ENCODE measurements around the gene IDNK. TPM values are rescaled to one million over a fixed set of nuclear protein-coding genes. Genes with fewer than 3 reads are reported as not detected.

The IDNK gene
- total and polyA plus RNA-seq, 9 donors, result 1.5 to 9.0 (median 5.5) TPM

DNA sequence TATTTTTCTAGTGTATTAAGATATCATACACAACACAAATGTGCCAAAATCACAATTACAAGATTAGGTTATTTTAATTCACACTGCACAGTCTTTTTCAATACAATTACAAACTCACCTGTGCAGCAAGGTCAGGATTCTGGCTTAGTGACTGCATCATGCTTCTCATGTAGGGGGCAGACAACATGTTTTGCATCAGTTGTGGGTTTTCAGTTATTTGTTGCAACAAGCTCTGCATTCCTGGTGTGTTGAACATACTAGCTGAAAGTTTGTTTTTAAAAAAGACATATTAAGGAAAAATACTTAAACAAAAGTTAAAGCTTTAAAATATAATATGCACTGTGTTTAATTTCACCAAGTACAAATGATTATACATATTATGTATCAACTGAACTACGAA lies 46.1 kb downstream of the IDNK start:
- Histone ChIP-seq H3K27ac (no peak overlapping the region), H3K9me3 (no peaks in the 10 kb centered on the region), H3K36me3 (no peaks in the 10 kb centered on the region), H3K4me3 (no peak overlapping the region), H3K27me3 (no peaks in the 10 kb centered on the region), H3K4me1 (ENCODE audit: insufficient read depth) (no peaks in the 10 kb centered on the region)
- WGBS, 3 donors, result 64 to 85% (median 70%) methylated on average over 1 of the region's 1 CpG
- TF ChIP-seq POLR2A (IDR thresholded peaks at IDR 0.05) (no peak), EP300 (IDR thresholded peaks at IDR 0.05) (no peak)
- TF ChIP-seq, protein P1, sequence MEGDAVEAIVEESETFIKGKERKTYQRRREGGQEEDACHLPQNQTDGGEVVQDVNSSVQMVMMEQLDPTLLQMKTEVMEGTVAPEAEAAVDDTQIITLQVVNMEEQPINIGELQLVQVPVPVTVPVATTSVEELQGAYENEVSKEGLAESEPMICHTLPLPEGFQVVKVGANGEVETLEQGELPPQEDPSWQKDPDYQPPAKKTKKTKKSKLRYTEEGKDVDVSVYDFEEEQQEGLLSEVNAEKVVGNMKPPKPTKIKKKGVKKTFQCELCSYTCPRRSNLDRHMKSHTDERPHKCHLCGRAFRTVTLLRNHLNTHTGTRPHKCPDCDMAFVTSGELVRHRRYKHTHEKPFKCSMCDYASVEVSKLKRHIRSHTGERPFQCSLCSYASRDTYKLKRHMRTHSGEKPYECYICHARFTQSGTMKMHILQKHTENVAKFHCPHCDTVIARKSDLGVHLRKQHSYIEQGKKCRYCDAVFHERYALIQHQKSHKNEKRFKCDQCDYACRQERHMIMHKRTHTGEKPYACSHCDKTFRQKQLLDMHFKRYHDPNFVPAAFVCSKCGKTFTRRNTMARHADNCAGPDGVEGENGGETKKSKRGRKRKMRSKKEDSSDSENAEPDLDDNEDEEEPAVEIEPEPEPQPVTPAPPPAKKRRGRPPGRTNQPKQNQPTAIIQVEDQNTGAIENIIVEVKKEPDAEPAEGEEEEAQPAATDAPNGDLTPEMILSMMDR (IDR thresholded peaks at IDR 0.05), result no peak
- intact Hi-C loops (cut with DNase I), result no loop called here
- no peak for DNase-seq

DNA sequence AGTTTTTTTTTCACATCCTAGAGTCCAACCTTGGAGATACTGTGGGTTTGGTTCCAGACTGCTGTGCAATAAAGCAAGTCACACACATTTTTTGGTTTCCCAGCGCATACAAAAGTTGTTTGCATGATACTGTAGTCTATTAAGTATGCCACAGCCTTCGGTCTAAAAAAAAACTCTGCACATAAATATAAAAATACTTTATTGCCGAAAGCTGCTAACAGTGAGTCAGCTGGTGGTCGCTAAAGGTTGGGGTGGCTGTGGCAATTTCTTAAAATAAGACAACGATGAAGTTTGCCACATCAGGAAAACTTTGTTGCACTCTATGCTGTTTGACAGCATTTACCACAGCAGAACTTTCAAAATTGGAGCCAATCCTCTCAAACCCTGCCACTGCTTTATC lies 47.4 kb downstream of the IDNK start:
- Histone ChIP-seq H3K9me3 (no peaks in the 10 kb centered on the region), H3K4me1 (ENCODE audit: insufficient read depth) (no peaks in the 10 kb centered on the region), H3K27me3 (no peaks in the 10 kb centered on the region), H3K4me3 (no peak overlapping the region), H3K27ac (no peak overlapping the region), H3K36me3 (no peaks in the 10 kb centered on the region)
- 91 to 94% (median 93%) methylated on average over 5 of the region's 5 CpGs for WGBS, 3 donors
- intact Hi-C loops (cut with DNase I), result no loop called here
- TF ChIP-seq EP300 (IDR thresholded peaks at IDR 0.05), result no peak
- TF ChIP-seq, protein P1 (IDR thresholded peaks at IDR 0.05), result no peak
- no peak for TF ChIP-seq POLR2A (IDR thresholded peaks at IDR 0.05)
- no peak for DNase-seq

DNA sequence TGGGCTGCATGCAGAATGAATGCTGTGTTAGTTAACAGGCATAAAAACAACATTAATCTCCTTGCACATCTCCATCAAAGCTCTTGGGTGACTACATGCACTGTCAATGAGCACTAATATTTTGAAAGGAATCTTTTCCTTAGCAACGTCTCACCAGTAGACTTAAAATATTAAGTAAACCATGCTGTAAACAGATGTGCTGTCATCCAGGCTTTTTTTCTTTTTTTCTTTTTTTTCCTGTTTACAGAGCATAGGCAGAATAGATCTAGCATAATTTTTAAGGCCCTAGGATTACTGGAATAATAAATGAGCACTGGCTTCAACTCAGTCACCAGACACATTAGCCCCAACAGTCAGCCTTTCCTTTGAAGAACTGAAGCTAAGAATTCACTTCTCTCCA lies 48.5 kb downstream of the IDNK start:
- Histone ChIP-seq H3K9me3 (no peaks in the 10 kb centered on the region), H3K27me3 (no peaks in the 10 kb centered on the region), H3K4me3 (no peak overlapping the region), H3K36me3 (no peaks in the 10 kb centered on the region), H3K4me1 (ENCODE audit: insufficient read depth) (no peaks in the 10 kb centered on the region), H3K27ac (no peak overlapping the region)
- intact Hi-C loops (cut with DNase I), result no loop called here
- 33 to 46% (median 39%) methylated on average over 1 of the region's 1 CpG for WGBS, 3 donors
- TF ChIP-seq EP300 (IDR thresholded peaks at IDR 0.05) (no peak), POLR2A (IDR thresholded peaks at IDR 0.05) (no peak)
- TF ChIP-seq, protein P1 (IDR thresholded peaks at IDR 0.05), result no peak
- no peak for DNase-seq

DNA sequence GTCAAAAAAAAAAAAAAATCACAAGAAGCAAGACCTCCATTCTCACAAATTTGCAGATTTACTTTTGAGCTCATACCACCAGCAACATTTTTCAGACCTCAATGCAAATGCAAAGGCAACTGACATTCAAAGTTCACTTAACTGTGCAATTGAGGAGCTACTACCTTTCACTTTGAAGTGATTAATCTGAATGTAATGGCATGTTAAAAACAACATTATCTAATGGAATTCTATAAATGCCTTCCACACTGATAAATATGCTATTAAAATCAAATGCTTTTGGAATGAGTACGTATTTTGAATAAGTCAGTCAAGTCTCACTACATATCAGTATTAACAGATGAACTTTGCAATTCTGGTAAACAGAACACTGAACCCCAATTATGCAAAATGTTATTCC lies 52.5 kb downstream of the IDNK start:
- no peaks in the 10 kb centered on the region for H3K4me1 ChIP-seq (ENCODE audit: insufficient read depth)
- H3K36me3 ChIP-seq, result no peaks in the 10 kb centered on the region
- H3K27me3 ChIP-seq, result no peaks in the 10 kb centered on the region
- H3K27ac ChIP-seq, result no peak overlapping the region
- no peak for TF ChIP-seq POLR2A (IDR thresholded peaks at IDR 0.05)
- TF ChIP-seq, protein P1 (IDR thresholded peaks at IDR 0.05), result no peak
- DNase-seq, result no peak
- 81 to 94% (median 92%) methylated on average over 1 of the region's 1 CpG for WGBS, 3 donors
- no peaks in the 10 kb centered on the region for H3K9me3 ChIP-seq
- no peak overlapping the region for H3K4me3 ChIP-seq
- intact Hi-C loops (cut with DNase I), result no loop called here

DNA sequence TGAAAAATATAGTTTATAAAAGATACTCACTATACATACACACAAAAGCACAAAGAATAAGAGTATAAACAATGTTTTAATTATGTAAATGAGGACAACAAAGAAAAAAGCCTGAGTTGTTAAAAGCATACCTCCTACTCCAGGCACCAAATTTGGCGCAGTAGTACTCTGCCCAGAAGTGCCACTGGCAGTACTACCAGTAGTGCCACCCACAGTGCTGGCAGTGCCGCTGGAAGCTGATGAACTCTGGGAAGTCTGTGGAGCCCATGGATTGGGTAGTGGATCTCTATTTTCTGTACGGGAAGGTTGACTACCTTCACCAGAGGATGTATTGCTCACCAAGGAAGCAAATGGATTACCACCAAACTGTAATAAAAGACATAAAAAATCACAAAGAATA lies 54.7 kb downstream of the IDNK start:
- Histone ChIP-seq H3K4me3 (no peak overlapping the region), H3K27me3 (no peaks in the 10 kb centered on the region), H3K36me3 (no peaks in the 10 kb centered on the region), H3K27ac (no peak overlapping the region), H3K4me1 (ENCODE audit: insufficient read depth) (no peaks in the 10 kb centered on the region), H3K9me3 (no peaks in the 10 kb centered on the region)
- TF ChIP-seq, protein P1 (IDR thresholded peaks at IDR 0.05), result no peak
- TF ChIP-seq POLR2A (IDR thresholded peaks at IDR 0.05), result no peak
- no peak for TF ChIP-seq EP300 (IDR thresholded peaks at IDR 0.05)
- intact Hi-C loops (cut with DNase I), result no loop called here
- no peak for DNase-seq
- 91 to 95% (median 93%) methylated on average over 3 of the region's 3 CpGs for WGBS, 3 donors

Data from ovary (tissue), 9 donors.